Thoracic aorta (tissue), 2 donors: ENCODE results near the gene TTC39A. TPM values are rescaled to one million over a fixed set of nuclear protein-coding genes. Genes with fewer than 3 reads are reported as not detected.

Source experiments
- ATAC-seq: fragments of 150-250 bp; one replicate; pipeline ENCODE4 v1.8.0; 2017; ENCODE audit warnings: low read depth; ENCODE audit not compliant: insufficient number of reproducible peaks, low FRiP score
- DNase-seq: peaks from one replicate; pipeline ENCODE4 v3.0.0-alpha.2; 2020; ENCODE audit warnings: low spot score
- H3K27ac ChIP-seq, 2 donors: fragments of 200-600 bp; sonication (generic); 1 replicate in 1 of 2; 2 replicates in 1 of 2; pipeline ENCODE4 v1.5.1; 2016; ENCODE audit warnings: mild to moderate bottlenecking in 2 of 2, moderate library complexity in 2 of 2
- H3K27me3 ChIP-seq: fragments of 200-600 bp; sonication (generic); replicated peaks from 2 replicates; pipeline ENCODE4 v1.6.0; 2016; ENCODE audit warnings: mild to moderate bottlenecking; ENCODE audit not compliant: insufficient read depth
- H3K36me3 ChIP-seq: fragments of 200-600 bp; sonication (generic); one replicate; pipeline ENCODE4 v1.5.1; 2016
- H3K4me1 ChIP-seq, 2 donors: fragments of 200-600 bp; sonication (generic); 1 replicate in 1 of 2; 2 replicates in 1 of 2; pipeline versions ENCODE4 v1.5.1 to v1.6.0; 2016; ENCODE audit warnings: low read depth in 2 of 2, mild to moderate bottlenecking in 1 of 2; ENCODE audit not compliant: control insufficient read depth in 1 of 2
- H3K4me3 ChIP-seq: fragments of 200-600 bp; sonication (generic); 2 replicates; pipeline ENCODE4 v1.5.1; 2016; ENCODE audit warnings: mild to moderate bottlenecking
- H3K9me3 ChIP-seq: fragments of 200-600 bp; sonication (generic); 2 replicates; pipeline ENCODE4 v1.5.1; 2016
- total RNA-seq, 2 donors: library from RNA; depleted of rRNA; stranded (reverse); fragments of >200 nt; gene quantifications; one replicate each; pipeline versions ENCODE4 v1.1.0 to v1.2.3, GENCODE V29; 2016
- TF ChIP-seq, protein P1 (sequence below): fragments of 200-600 bp; sonication (generic); IDR thresholded peaks from one replicate; pipeline ENCODE4 v1.5.1; 2019; ENCODE audit warnings: antibody characterized with exemption

The TTC39A gene
- 1 to 10 TPM; 1.2 to 4.0 TPM for total RNA-seq

GRCh38 chr1:51330331-51331201 is at the start of gene TTC39A:
Gene TTC39A, minus strand, starts transcription at chr1:51330562. Its CDS starts 85 bp downstream, at chr1:51330477.
- ATAC-seq = no peak

GRCh38 chr1:51378871-51379270 is 48.5 kb upstream of the TTC39A start:
- H3K36me3 ChIP-seq = peaks cover 13% of the 10 kb centered on the region
- no peak overlapping the region for H3K4me3 ChIP-seq
- no peaks in the 10 kb centered on the region for H3K27me3 ChIP-seq
- TF ChIP-seq, protein P1, sequence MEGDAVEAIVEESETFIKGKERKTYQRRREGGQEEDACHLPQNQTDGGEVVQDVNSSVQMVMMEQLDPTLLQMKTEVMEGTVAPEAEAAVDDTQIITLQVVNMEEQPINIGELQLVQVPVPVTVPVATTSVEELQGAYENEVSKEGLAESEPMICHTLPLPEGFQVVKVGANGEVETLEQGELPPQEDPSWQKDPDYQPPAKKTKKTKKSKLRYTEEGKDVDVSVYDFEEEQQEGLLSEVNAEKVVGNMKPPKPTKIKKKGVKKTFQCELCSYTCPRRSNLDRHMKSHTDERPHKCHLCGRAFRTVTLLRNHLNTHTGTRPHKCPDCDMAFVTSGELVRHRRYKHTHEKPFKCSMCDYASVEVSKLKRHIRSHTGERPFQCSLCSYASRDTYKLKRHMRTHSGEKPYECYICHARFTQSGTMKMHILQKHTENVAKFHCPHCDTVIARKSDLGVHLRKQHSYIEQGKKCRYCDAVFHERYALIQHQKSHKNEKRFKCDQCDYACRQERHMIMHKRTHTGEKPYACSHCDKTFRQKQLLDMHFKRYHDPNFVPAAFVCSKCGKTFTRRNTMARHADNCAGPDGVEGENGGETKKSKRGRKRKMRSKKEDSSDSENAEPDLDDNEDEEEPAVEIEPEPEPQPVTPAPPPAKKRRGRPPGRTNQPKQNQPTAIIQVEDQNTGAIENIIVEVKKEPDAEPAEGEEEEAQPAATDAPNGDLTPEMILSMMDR = no peak
- H3K4me1 ChIP-seq = no peaks in the 10 kb centered on the region
- DNase-seq = no peak
- no peak overlapping the region for H3K27ac ChIP-seq
- no peaks in the 10 kb centered on the region for H3K9me3 ChIP-seq
- ATAC-seq = no peak

More at GRCh38 chr1:51330331-51331201, at the start of gene TTC39A:
- Histone ChIP-seq H3K36me3 (no peaks in the 10 kb centered on the region), H3K27ac (no peak within 1 kb of the TSS), H3K27me3 (no peaks in the 10 kb centered on the region), H3K4me3 (peak within 1 kb of the TSS; percentile 75), H3K4me1 (peaks cover 6 to 19% of the 10 kb centered on the region in 2 donors), H3K9me3 (no peaks in the 10 kb centered on the region)
- no peak for DNase-seq
- TF ChIP-seq, protein P1 = no peak

DNA sequence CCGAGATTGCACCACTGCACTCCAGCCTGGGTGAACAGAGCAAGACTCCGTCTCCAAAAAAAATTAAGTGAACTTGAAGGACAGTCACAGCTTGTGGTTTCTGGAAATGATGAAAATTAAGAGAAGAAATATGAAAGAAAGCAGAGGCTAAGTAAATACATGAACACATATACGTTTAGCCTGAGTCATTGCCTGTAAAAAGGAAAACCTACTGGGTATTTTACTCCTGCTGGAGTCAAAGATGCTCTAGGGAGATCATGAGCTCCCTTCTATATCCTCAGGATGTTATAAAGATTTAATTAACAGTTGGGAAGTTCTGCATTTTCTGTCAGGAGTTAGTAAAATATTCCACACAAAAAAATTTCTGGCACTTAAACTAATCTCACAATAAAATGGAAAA is 43.5 kb upstream of the TTC39A start:
- no peaks in the 10 kb centered on the region for H3K27me3 ChIP-seq
- H3K36me3 ChIP-seq = peaks cover 24% of the 10 kb centered on the region
- H3K27ac ChIP-seq = no peak overlapping the region
- no peak overlapping the region for H3K4me3 ChIP-seq
- DNase-seq = no peak
- H3K4me1 ChIP-seq = no peaks in the 10 kb centered on the region
- ATAC-seq = no peak
- TF ChIP-seq, protein P1 = no peak
- no peaks in the 10 kb centered on the region for H3K9me3 ChIP-seq

DNA sequence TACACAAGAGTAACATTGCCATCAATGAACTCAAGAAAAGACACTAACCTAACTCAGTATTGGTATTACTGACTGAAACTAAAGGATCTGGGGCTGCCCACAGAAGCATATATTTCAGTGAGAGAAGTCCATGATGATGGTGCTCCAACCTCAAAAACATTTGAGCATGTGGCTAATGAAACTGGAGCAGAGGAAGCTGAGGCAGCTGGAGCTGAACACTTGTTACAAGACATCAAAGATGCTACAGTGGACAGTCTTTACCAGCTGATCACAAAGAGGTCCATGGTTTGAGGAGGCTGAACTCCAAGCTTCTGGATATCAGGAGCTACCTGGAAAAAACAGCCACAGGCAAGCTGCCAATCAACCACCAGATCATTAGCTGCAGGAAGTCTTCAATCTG is 42.2 kb upstream of the TTC39A start:
- ATAC-seq (no peak), DNase-seq (no peak)
- TF ChIP-seq, protein P1 = no peak

DNA sequence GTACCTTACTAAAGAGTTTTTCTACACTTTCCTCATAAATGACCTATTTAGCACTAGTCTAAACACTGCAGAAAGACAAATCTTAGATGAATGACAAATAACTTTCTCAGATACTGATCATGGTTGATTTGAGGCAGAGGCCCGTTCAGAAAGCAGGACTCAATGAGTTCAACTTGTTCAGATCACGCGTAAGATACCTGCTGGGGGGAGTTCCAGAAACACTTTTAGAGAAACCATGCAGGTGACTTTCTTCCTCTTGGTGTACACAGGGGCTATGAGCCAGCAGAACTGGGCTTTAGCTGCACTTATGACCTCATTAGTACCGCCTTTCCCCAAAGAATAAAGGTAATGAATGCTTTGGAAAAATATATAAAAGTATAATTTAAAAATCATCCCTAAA is 38.8 kb upstream of the TTC39A start:
- no peak for DNase-seq
- H3K27me3 ChIP-seq = no peaks in the 10 kb centered on the region
- H3K27ac ChIP-seq = no peak overlapping the region
- no peaks in the 10 kb centered on the region for H3K9me3 ChIP-seq
- no peaks in the 10 kb centered on the region for H3K4me1 ChIP-seq
- TF ChIP-seq, protein P1 = no peak
- no peak for ATAC-seq
- peaks cover 29% of the 10 kb centered on the region for H3K36me3 ChIP-seq
- H3K4me3 ChIP-seq = no peak overlapping the region

More for the DNA sequence above, 42.2 kb upstream of the TTC39A start:
- Histone ChIP-seq H3K36me3 (peaks cover 24% of the 10 kb centered on the region), H3K27me3 (no peaks in the 10 kb centered on the region), H3K4me1 (no peaks in the 10 kb centered on the region), H3K9me3 (no peaks in the 10 kb centered on the region), H3K27ac (no peak overlapping the region), H3K4me3 (no peak overlapping the region)
